Effector memory CD8-positive, alpha-beta T cell (primary cell): ENCODE measurements around the gene PRKD2.

ENCODE experiments used
- ATAC-seq: fragments of 150-1000 bp; cut with Tn5 transposase; replicated peaks from 2 replicates; pipeline ENCODE4 v1.10.0; 2021; ENCODE audit warnings: mild to moderate bottlenecking, moderate library complexity
- DNase-seq, 3 experiments: peaks; one replicate each; pipeline ENCODE4 v3.0.0; 2021
- H3K27ac Mint-ChIP-seq, 2 donors: one replicate each; pipeline ENCODE4 v1.8.0; 2022; ENCODE audit warnings: mild to moderate bottlenecking in 2 of 2, mixed read lengths in 2 of 2, moderate library complexity in 2 of 2
- H3K27me3 Mint-ChIP-seq, 2 donors: one replicate each; pipeline ENCODE4 v1.8.0; 2022; ENCODE audit warnings: mixed read lengths in 2 of 2
- H3K36me3 Mint-ChIP-seq: one replicate; pipeline ENCODE4 v1.8.0; 2022; ENCODE audit warnings: mild to moderate bottlenecking, moderate library complexity, mixed read lengths; ENCODE audit not compliant: insufficient read depth
- H3K4me1 Mint-ChIP-seq, 2 donors: one replicate each; pipeline ENCODE4 v1.8.0; 2022; ENCODE audit warnings: low read depth in 2 of 2, mixed read lengths in 2 of 2
- H3K4me3 Mint-ChIP-seq, 2 donors: one replicate each; pipeline ENCODE4 v1.8.0; 2022; ENCODE audit warnings: mild to moderate bottlenecking in 2 of 2, mixed read lengths in 2 of 2, moderate library complexity in 2 of 2
- H3K9me3 Mint-ChIP-seq, 2 donors: one replicate each; pipeline ENCODE4 v1.8.0; 2022; ENCODE audit warnings: mixed read lengths in 2 of 2

Gene PRKD2

DNA sequence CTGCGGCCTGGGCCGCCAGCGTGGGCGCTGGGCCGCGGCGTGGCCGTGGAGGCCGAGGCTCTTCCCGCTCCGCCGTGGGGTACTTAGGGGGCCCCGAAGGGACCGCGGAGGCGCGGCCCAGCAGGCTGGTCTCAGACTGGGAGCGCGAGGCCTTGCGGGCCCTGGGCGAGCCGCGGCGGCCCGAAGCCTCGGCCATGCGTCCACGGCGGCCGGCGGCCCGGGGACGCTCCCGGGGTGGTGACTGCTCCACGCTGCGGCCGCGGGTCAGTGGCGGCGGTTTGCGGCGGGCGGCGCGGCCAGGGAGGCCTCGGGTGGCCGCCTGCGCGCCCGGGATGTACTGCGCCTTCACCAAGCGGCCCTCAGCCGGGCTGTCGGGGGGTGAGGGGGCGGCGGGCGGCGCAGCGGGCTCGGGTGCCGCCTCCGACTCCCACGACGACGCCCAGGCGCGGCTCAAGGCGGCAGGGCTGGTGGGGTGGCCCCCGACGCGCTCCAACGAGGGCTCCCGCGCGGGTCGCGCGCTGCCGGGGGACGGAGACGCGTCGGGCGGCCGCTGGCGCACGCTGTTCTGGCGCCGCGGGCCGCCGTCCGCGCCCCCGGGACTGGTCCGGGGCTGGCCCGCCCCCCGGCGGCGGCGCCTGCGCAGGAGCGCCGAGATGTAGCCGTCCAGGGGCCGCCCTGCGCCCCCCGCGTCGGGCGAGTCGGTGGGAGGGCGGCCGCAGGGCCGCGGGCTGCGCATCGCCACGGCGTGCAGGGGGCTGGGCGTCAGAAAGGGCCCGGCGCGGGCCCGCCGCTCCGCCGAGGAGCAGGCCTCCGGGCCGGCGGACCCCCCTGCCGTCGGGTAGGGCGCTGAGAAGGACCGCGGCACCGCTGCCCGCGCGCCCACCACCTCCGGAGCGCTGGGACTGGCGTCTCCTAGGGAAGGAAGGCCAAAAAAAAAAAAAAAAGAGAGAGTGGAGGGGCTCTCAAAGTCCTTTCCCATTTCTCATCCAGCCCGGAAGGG is 67.7 kb downstream of the PRKD2 start:
- Mint-ChIP-seq H3K4me3 (no peak overlapping the region), H3K9me3 (no peaks in the 10 kb centered on the region), H3K27me3 (peaks cover 60 to 90% of the 10 kb centered on the region in 2 donors), H3K27ac (no peak overlapping the region), H3K36me3 (peaks cover 4% of the 10 kb centered on the region), H3K4me1 (peaks cover 2 to 4% of the 10 kb centered on the region in 2 donors)
- no peak for DNase-seq
- no peak for ATAC-seq

DNA sequence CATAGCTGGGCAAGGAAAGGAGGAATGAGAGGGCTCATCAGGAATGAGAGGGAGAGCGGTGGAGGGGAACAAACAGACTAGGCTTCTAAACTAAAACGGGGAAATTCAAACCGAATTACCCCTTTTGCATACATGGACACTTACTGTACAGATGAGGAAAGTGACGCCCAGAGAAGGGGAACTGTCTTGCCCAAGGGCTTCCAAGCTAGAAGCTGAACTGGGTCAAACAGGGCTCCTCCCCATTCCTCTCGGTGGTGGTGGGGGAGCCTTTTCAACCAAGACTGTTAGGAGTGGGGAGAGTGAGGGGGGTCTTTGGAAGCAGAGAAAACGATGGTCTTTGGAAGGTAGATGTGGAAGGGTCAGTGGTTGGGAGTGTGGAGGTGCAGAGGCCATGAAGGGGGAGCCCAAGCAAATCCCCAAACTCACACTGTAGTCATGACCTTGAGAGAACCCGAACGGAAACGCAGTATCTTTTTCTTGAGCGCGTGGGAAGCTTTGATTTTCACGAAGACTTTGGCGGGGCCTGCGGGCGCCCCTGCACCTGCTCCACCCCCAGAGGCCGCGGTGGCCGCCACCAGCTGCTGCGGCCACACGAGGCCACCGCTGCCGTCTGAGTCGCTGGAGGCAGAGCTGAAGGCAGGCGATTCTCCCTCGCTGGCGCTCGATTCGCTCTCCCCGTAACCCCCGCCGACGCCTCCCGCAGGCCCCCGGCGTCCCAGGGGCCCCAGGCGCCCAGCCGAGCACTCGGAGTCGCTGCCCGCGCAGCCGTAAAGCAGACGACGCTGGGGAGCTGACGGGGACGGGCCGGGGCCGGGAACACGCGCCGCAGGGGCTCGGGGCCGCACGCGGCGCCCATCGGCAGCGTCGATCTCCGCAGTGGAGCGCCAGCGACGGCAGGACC is 68.6 kb downstream of the PRKD2 start:
- H3K9me3 Mint-ChIP-seq, result no peaks in the 10 kb centered on the region
- peaks cover 51 to 84% of the 10 kb centered on the region in 2 donors for H3K27me3 Mint-ChIP-seq
- H3K36me3 Mint-ChIP-seq, result peaks cover 4% of the 10 kb centered on the region
- no peak for DNase-seq
- peak; percentile 26 for ATAC-seq
- H3K4me1 Mint-ChIP-seq, result peaks cover 2 to 4% of the 10 kb centered on the region in 2 donors
- H3K4me3 Mint-ChIP-seq, result peak overlapping the region; percentile 30 to 42
- no peak overlapping the region for H3K27ac Mint-ChIP-seq

- DNase-seq (no peak), ATAC-seq (no peak)
- H3K27ac Mint-ChIP-seq, result no peak overlapping the region
- H3K36me3 Mint-ChIP-seq, result peaks cover 4% of the 10 kb centered on the region
- no peaks in the 10 kb centered on the region for H3K9me3 Mint-ChIP-seq
- H3K4me1 Mint-ChIP-seq, result peaks cover 2 to 4% of the 10 kb centered on the region in 2 donors
- H3K4me3 Mint-ChIP-seq, result no peak overlapping the region
- H3K27me3 Mint-ChIP-seq, result peaks cover 50 to 81% of the 10 kb centered on the region in 2 donors
These were observed 70.5 kb downstream of the PRKD2 start for GRCh38 chr19:46646402-46646801.

- Mint-ChIP-seq H3K4me3 (no peak overlapping the region), H3K4me1 (peaks cover 2 to 4% of the 10 kb centered on the region in 2 donors), H3K36me3 (no peaks in the 10 kb centered on the region), H3K9me3 (no peaks in the 10 kb centered on the region), H3K27me3 (peaks cover 45 to 76% of the 10 kb centered on the region in 2 donors), H3K27ac (no peak overlapping the region)
- ATAC-seq (no peak), DNase-seq (no peak)
These were observed 72.2 kb downstream of the PRKD2 start for GRCh38 chr19:46644720-46645119.

GRCh38 chr19:46640656-46641055 is 76.3 kb downstream of the PRKD2 start:
- H3K36me3 Mint-ChIP-seq, result no peaks in the 10 kb centered on the region
- H3K27me3 Mint-ChIP-seq, result peaks cover 28 to 45% of the 10 kb centered on the region in 2 donors
- DNase-seq (no peak), ATAC-seq (no peak)
- H3K27ac Mint-ChIP-seq, result no peak overlapping the region
- H3K4me1 Mint-ChIP-seq, result peaks cover 0 to 2% of the 10 kb centered on the region in 2 donors
- H3K9me3 Mint-ChIP-seq, result no peaks in the 10 kb centered on the region
- H3K4me3 Mint-ChIP-seq, result no peak overlapping the region

DNA sequence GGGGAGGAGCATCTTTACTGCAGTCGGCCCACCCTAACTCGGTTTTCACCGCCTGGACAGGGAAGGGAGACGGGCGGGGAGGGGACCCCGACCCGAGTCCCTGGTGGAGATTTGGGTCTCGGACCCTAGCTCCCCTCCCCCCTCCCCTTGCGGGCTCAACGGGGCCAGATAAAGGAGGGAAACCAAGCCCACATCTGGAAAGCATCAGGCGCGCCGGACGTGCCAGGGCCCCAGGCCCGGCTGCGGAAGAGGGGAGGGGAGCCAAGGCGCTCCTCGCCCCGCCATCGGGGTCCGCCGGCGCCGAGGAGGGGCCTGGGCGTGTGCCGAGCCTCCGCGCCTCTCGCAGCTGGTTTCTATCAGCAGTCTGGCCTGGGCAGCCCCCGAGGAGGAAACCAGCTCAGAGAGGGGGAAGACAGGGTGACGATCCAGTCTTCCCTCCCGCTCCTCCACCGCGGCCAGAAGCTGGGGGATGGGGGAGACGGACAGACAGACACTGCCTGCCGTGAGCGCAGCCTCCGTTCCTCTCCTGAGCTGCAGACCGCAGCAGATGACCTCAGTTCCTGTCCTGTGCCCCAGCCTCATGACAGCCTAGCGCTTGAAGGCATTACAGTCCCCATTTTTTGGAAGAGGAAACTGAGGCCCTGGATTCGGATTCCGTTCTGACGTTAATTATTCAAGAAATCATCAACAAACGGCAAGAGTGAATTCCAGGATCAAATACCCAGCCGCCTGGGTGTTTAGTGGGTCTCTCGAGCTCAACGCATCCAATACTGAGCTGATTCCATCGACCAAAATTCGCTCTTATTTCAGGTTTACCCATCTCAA is 77.3 kb downstream of the PRKD2 start:
- H3K27me3 Mint-ChIP-seq, result peaks cover 30 to 34% of the 10 kb centered on the region in 2 donors
- DNase-seq (no peak), ATAC-seq (no peak)
- H3K9me3 Mint-ChIP-seq, result no peaks in the 10 kb centered on the region
- H3K4me1 Mint-ChIP-seq, result peaks cover 4 to 5% of the 10 kb centered on the region in 2 donors
- H3K27ac Mint-ChIP-seq, result no peak overlapping the region
- no peaks in the 10 kb centered on the region for H3K36me3 Mint-ChIP-seq
- peak overlapping the region in 1 of 2 donors; percentile 28 for H3K4me3 Mint-ChIP-seq

DNA sequence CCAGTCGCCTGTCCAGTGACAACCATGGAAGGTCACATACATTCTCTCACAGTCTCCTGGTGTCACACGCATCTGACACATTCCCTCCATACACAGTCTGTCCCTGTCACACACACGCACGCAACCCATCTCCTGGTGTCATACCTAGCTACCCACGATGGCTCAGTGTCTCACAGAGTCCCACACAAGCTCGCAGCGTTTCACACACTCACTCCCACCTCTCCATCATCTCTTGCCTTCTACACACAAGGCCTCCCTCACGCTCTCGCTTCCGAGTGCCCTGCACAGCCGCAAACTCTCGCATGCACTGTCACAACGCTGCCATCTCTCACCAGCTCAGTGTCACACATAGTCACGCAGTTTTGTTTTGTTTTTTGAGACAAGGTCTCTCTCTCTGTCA is 79.7 kb downstream of the PRKD2 start:
- Mint-ChIP-seq H3K27me3 (peaks cover 27 to 33% of the 10 kb centered on the region in 2 donors), H3K4me3 (no peak overlapping the region), H3K27ac (no peak overlapping the region), H3K9me3 (no peaks in the 10 kb centered on the region), H3K4me1 (peaks cover 12 to 14% of the 10 kb centered on the region in 2 donors), H3K36me3 (no peaks in the 10 kb centered on the region)
- ATAC-seq (no peak), DNase-seq (no peak)

- Mint-ChIP-seq H3K4me1 (peaks cover 12 to 14% of the 10 kb centered on the region in 2 donors), H3K4me3 (peak within 1 kb of the TSS; percentile 13 to 68), H3K9me3 (no peaks in the 10 kb centered on the region), H3K36me3 (peaks cover 4% of the 10 kb centered on the region), H3K27ac (no peak within 1 kb of the TSS), H3K27me3 (peaks cover 24 to 36% of the 10 kb centered on the region in 2 donors)
- ATAC-seq (no peak), DNase-seq (no peak)
These were observed 80.8 kb downstream of the PRKD2 start, which contains the start of gene GNG8 for GRCh38 chr19:46635920-46636761. Gene GNG8 (minus strand): TSS chr19:46636202. CDS start chr19:46634682, 1,520 bp downstream.

DNA sequence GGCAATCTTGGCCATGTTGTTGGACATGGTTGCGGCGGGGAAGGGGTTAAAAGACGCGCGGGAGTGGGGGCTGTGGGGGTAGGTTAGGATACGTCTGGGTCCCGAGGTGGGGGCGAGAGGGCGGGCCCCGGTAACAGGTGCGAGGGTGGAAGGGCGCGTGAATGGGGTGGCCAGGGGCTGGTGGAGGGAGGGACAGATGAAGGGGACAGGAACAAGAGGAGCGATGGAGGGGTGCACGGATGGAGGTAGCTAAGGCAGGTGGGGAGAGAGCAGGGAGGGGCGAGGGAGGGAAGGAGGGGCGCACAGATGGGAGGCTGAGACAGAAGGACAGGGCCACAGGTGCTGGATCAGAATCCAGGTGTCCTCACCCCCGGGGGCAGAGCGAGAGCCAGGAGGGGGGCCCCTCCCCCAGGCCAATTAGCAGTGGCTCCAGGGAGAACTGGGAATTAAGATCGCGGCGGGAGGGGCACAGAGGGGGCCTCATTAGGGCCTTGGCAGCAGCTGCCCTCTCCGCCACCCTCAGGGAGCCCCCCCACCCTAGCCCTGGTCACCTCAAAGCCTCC is 82.2 kb downstream of the PRKD2 start:
- Mint-ChIP-seq H3K27ac (no peak overlapping the region), H3K4me1 (peaks cover 12 to 14% of the 10 kb centered on the region in 2 donors), H3K27me3 (peaks cover 17 to 41% of the 10 kb centered on the region in 2 donors), H3K36me3 (peaks cover 4% of the 10 kb centered on the region), H3K9me3 (no peaks in the 10 kb centered on the region), H3K4me3 (peak overlapping the region; percentile 61 to 68)
- DNase-seq (no peak), ATAC-seq (no peak)

GRCh38 chr19:46634045-46634655 is 82.8 kb downstream of the PRKD2 start:
- Mint-ChIP-seq H3K27ac (peak overlapping the region; percentile 18 to 80), H3K9me3 (no peaks in the 10 kb centered on the region), H3K4me1 (peaks cover 12 to 14% of the 10 kb centered on the region in 2 donors), H3K4me3 (peak overlapping the region; percentile 61 to 68), H3K27me3 (peaks cover 17 to 44% of the 10 kb centered on the region in 2 donors), H3K36me3 (peaks cover 4% of the 10 kb centered on the region)
- ATAC-seq, result peak; percentile 66
- peak; percentile 82 to 88 (median 83) for DNase-seq

DNA sequence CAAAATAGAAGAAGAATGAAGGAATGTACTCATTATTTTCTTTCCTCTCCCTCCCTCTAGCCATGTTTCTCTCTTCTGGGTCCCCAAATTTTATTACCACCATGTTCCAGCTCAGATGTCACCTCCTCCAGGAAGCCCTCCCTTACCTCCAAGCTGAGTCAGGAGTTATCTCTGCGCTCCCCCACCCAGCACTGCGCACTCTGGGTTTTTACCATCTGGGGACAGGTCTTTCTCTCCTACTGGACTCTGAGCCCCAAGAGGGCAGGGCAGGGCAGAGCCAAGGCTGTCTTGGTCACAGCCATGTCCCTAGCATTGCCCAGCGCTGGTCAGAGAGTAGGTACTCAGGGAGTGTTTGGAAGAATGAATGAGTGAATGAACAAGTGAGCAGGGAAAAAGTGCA is 83.8 kb downstream of the PRKD2 start:
- Mint-ChIP-seq H3K4me3 (peak overlapping the region; percentile 61 to 66), H3K27ac (peak overlapping the region; percentile 18 to 80), H3K4me1 (peaks cover 12 to 14% of the 10 kb centered on the region in 2 donors), H3K27me3 (peaks cover 18 to 54% of the 10 kb centered on the region in 2 donors), H3K9me3 (no peaks in the 10 kb centered on the region), H3K36me3 (peaks cover 4% of the 10 kb centered on the region)
- ATAC-seq, result no peak
- DNase-seq, result no peak
